C4-2B (cell line): ENCODE data around the gene MEIS1.

ENCODE experiments used
- ZFX ChIP-seq: fragments of 450-650 bp; IDR thresholded peaks from 2 replicates; pipeline ENCODE4 v1.6.1; 2017
- TF ChIP-seq, protein P1 (sequence below): fragments of 450-650 bp; conservative IDR thresholded peaks from 2 replicates; pipeline ENCODE4 v1.5.1; 2017; ENCODE audit warnings: mild to moderate bottlenecking

GRCh38 chr2:66452917-66453316 lies 18.0 kb downstream of the MEIS1 start:
- TF ChIP-seq, protein P1, sequence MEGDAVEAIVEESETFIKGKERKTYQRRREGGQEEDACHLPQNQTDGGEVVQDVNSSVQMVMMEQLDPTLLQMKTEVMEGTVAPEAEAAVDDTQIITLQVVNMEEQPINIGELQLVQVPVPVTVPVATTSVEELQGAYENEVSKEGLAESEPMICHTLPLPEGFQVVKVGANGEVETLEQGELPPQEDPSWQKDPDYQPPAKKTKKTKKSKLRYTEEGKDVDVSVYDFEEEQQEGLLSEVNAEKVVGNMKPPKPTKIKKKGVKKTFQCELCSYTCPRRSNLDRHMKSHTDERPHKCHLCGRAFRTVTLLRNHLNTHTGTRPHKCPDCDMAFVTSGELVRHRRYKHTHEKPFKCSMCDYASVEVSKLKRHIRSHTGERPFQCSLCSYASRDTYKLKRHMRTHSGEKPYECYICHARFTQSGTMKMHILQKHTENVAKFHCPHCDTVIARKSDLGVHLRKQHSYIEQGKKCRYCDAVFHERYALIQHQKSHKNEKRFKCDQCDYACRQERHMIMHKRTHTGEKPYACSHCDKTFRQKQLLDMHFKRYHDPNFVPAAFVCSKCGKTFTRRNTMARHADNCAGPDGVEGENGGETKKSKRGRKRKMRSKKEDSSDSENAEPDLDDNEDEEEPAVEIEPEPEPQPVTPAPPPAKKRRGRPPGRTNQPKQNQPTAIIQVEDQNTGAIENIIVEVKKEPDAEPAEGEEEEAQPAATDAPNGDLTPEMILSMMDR = no peak
- no peak for TF ChIP-seq ZFX
